GM18511 (cell line): ENCODE data around the gene FUT7.
A peak's percentile ranks its signal among the peaks of the same experiment; 100 is the strongest.

Experiments used
- ATAC-seq: cut with Tn5 transposase; IDR thresholded peaks from one replicate; pipeline ENCODE4 v1.9.1; 2021; ENCODE audit warnings: mild to moderate bottlenecking, moderate library complexity; ENCODE audit not compliant: unreplicated experiment

The FUT7 gene

GRCh38 chr9:137050570-137050969 lies 18.7 kb upstream of the FUT7 start:
- no peak for ATAC-seq

DNA sequence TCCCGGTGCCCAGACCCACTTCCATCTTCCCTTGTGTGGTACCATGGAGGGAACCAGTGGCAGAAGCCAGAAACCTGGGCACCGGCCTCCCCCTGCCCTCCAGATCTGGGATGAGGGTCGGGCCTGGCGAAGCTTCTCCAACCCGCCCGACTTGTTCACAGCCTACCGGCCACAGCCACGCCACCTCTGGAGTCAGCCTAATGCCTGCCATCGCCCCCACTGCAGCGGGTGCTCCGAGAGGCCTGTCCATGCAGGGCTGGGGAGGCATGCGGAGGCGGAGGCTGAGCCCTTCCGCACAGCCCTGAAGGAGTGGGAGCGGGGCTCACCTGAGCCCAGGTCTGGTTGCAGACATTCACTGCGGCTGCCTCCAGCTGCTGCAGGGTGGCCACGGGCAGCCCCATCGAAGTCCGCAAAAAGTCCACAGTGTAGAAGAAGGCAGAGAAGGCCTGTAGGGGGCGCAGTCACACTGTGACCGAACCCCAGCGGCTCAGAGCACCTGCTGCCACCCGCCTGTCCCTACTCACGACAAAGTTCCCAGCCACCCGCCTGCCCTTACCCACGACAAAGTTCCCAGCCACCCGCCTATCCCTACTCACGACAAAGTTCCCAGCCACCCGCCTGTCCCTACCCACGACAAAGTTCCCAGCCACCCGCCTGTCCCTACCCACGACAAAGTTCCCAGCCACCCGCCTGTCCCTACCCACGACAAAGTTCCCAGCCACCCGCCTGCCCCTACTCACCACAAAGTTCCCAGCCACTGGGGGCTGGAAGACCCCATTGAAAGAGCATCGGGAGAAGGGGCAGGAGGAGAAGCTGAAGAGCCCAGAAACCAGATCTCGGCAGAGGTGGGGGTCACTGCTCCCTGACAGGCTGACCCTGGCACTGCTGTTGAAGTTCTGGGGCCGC lies 17.9 kb upstream of the FUT7 start:
- ATAC-seq, result no peak

DNA sequence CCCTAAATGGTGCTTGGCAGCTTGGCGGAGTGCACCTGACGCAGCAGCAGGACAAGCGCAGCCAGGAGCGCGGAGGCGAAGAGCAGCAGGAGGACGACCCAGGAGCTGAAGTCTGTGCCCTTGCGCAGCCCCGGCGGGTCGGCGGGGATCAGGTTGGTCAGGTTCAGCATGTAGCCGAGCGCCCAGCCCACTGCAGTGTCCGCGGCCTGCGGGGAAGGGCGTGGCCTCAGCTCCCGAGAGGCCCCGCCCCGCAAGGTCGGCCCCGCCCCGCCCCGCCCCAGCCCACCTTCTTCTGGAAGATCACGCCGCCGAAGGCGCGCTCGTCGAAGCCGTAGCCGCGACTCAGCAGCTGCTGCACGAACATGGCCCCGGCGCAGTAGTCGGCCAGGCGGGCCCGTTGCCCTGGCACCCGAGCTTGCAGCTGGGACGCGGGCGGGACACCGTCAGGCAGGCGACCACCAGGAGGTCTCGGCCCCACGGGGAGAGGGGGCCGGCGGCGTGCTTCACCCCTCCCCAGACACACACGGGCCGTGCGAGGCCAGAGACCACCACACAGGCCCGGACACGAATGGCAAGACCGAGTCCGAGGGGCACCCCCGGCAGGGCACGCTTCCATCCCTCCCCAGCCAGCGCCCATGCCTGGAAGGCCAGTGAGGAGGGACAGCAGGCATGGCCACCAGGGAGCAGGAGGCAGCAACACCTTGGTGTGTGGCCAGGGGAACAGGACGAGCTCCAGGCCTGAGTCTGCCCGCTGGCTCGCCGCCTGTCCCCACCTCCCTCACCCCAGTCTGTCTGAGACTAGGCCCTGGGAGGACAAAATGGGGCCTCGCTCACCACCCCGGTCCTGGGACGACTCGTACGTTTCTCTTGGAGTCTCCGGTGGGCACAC lies 17.0 kb upstream of the FUT7 start:
- ATAC-seq, result no peak

- ATAC-seq, result no peak
These were observed 14.3 kb upstream of the FUT7 start, which contains the start of gene NPDC1 for GRCh38 chr9:137046088-137046787. Gene NPDC1, minus strand, starts transcription at chr9:137046177. Its CDS starts 188 bp downstream, at chr9:137045989.

- ATAC-seq, result no peak
These were observed 13.6 kb upstream of the FUT7 start for GRCh38 chr9:137045294-137046087.

GRCh38 chr9:137044502-137045177 lies 12.8 kb upstream of the FUT7 start:
- ATAC-seq, result no peak

DNA sequence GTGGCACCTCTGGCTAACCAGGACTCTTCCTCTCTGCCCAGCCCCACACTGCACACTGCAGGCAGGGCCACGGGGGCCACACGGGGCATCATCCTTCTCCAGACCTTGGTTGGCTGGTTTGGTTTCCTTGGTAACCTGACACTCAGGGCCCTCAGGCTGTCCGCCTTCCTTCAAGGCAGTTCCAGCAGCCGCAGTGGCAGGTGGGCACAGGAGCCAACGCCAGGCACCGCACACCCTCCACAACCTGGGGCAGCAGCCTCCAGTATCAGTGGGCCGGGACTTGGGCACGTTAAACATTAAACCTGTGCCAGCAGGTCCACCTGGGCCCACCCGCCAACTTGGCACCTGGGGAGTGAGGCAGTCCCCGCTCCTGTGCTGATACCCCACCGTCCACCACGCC lies 12.1 kb upstream of the FUT7 start:
- no peak for ATAC-seq

- ATAC-seq, result no peak
These were observed 11.2 kb upstream of the FUT7 start for GRCh38 chr9:137042751-137043727.

GRCh38 chr9:137041124-137041523 lies 9.2 kb upstream of the FUT7 start:
- ATAC-seq, result no peak

GRCh38 chr9:137040568-137040967 lies 8.7 kb upstream of the FUT7 start:
- no peak for ATAC-seq

DNA sequence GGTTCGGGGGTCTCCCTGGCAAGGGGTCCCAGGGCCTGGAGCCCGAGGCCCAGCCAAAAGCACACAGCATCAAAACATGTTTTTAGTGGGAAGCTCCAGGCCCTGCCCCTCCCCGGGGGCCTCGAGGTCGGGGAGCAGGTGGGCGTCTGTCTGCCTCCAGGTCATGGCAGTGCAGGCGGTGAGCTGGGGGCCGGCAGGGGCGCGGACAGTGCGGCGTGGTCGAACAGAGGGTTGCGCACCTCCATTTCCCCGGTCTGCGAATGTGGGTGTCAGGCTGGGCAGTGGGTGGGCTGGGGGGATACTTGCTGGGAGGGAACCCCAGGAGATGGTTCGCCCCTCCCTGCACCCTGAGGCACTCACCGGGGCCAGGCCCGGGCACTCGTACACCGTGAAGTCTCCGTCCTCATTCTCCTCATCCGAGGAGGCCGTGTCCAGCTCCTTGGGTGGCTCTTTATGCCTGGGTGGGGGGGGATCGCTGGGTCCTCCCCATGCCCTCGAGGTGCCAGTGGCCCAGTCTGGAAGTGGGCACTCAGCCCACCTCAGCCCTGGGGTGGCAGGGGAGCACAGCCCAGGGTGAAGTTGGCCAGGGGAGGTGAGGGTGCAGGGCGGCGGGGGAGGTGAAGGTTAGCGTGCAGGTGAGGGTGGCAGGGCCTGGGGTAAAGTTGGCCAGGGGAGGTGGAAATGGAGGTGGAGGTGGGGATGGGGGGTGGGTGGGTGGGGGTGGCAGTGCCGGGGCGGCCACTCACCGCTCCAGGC lies 7.9 kb upstream of the FUT7 start:
- no peak for ATAC-seq

GRCh38 chr9:137038916-137039315 lies 7.0 kb upstream of the FUT7 start:
- no peak for ATAC-seq

- ATAC-seq, result no peak
These were observed 5.6 kb upstream of the FUT7 start for GRCh38 chr9:137037483-137037882.

GRCh38 chr9:137037035-137037434 lies 5.1 kb upstream of the FUT7 start:
- no peak for ATAC-seq

- no peak for ATAC-seq
These were observed 4.0 kb upstream of the FUT7 start for GRCh38 chr9:137035937-137036336.

- no peak for ATAC-seq
These were observed 3.6 kb upstream of the FUT7 start for GRCh38 chr9:137035507-137035834.

DNA sequence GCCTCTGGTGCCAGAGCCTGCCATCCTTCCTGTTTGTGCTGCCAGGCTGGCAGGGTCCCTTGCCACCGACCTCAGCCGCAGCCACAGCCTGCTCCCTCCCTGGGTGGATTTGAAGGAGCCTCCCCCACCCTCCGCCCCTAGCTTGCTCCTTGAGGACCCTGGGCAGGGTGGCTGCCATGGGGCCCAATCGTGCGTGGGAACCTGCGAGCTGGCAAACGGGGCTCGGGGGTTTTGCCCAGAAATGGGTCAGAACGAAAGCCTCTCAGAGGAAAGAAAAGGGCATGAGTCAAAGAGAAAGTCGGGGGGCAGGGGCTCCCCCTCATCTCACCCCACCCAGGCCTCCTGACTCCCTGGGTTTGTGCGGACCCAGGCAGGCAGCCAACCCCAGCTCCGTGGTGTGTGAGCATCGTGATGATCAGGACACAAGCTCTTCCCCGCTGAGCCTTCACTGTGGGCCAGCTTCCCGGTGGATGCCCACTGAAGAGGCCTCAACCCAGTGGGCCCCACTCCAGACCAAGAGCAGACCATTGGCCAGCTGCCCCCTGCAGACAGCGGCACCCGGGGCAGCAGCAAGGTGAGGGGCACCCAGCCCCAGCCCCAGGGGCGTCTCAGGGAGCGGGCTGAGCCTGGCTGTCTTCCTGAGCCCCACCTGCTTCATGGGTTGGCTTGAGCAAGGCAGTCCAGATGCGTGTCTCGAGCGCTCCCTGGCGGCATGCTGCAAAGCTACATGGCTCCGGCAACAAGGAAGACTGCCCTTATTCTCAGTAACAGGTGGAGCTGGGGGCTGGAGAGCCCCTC lies 3.0 kb upstream of the FUT7 start:
- ATAC-seq, result peak; percentile 69
